HG03025 (cell line): Measurements from ENCODE around the gene EYA2.
"Not testable (repeated sequence)": the region's sequence is repeated elsewhere in the genome, so short reads cannot be mapped to it uniquely, and the experiment has no call there.

Experiments
- ATAC-seq: cut with Tn5 transposase; IDR thresholded peaks from one replicate; pipeline ENCODE4 v1.9.1; 2021; ENCODE audit warnings: mild to moderate bottlenecking, moderate library complexity; ENCODE audit not compliant: unreplicated experiment, low FRiP score

The EYA2 gene

GRCh38 chr20:47188540-47188939 is 293.9 kb downstream of the EYA2 start:
- ATAC-seq = no peak

- ATAC-seq = no peak
Measured at GRCh38 chr20:47189060-47189459, 294.4 kb downstream of the EYA2 start.

- no peak for ATAC-seq
Measured at GRCh38 chr20:47191074-47191673, 296.5 kb downstream of the EYA2 start.

GRCh38 chr20:47191956-47192355 is 297.3 kb downstream of the EYA2 start:
- no peak for ATAC-seq

GRCh38 chr20:47195573-47195972 is 300.9 kb downstream of the EYA2 start:
- ATAC-seq = no peak

GRCh38 chr20:47196091-47197081 is 301.7 kb downstream of the EYA2 start:
- ATAC-seq = no peak

GRCh38 chr20:47198254-47198671 is 303.6 kb downstream of the EYA2 start:
- no peak for ATAC-seq

GRCh38 chr20:47198996-47199552 is 304.4 kb downstream of the EYA2 start:
- ATAC-seq = no peak

- no peak for ATAC-seq
Measured at GRCh38 chr20:47201074-47201730, 306.6 kb downstream of the EYA2 start.

GRCh38 chr20:47202733-47203667 is 308.4 kb downstream of the EYA2 start:
- no peak for ATAC-seq

- no peak for ATAC-seq
Measured at GRCh38 chr20:47204008-47204849, 309.6 kb downstream of the EYA2 start.

GRCh38 chr20:47204850-47205122 is 310.1 kb downstream of the EYA2 start:
- not testable (repeated sequence) for ATAC-seq

GRCh38 chr20:47205577-47206123 is 311.0 kb downstream of the EYA2 start:
- ATAC-seq = no peak

- ATAC-seq = not testable (repeated sequence)
Measured at GRCh38 chr20:47206552-47206951, 311.9 kb downstream of the EYA2 start.

GRCh38 chr20:47206962-47207641 is 312.5 kb downstream of the EYA2 start:
- ATAC-seq = no peak

- ATAC-seq = no peak
Measured at GRCh38 chr20:47208534-47209174, 314.0 kb downstream of the EYA2 start.

- ATAC-seq = no peak
Measured at GRCh38 chr20:47209982-47210381, 315.3 kb downstream of the EYA2 start.

GRCh38 chr20:47210470-47210869 is 315.8 kb downstream of the EYA2 start:
- no peak for ATAC-seq
